ENCODE results near the gene TMUB1.

GRCh38 chr7:151093748-151094147 is 10.5 kb upstream of the TMUB1 start:
- TF ChIP-seq CTCF (IDR thresholded peaks at IDR 0.05) (no peak), EZH2 (IDR thresholded peaks at IDR 0.05; ENCODE audit: borderline replicate concordance, insufficient read depth, low read depth, low read length, poor library complexity, severe bottlenecking) (no peak)

Data from B cell (primary cell).